ENCODE data around the gene OSBPL6. TPM values are rescaled to one million over a fixed set of nuclear protein-coding genes. Genes with fewer than 3 reads are reported as not detected.

The OSBPL6 gene
- total and polyA plus RNA-seq, 10 of the 15 experiments (the other 5 are each of a cell fraction or from before 2014, with no cell fraction given): 0.01 to 0.08 (median 0.03) TPM; not detected in 5

GRCh38 chr2:178426388-178426787 lies 232.1 kb downstream of the OSBPL6 start:
- CTCF ChIA-PET: interaction anchor here (1.0 to 4.3 kb wide), 3 partner anchors 9 to 29 kb away, joined by 3 to 16 read pairs (median 3); no protein-coding TSS in a partner anchor
- no peaks in the 10 kb centered on the region for H3K27me3 ChIP-seq (replicated peaks in 1 of 2; ENCODE audit: control insufficient read depth in 2 of 2, insufficient read depth in 2 of 2, low read length in 1 of 2)
- peaks cover 4 to 30% of the 10 kb centered on the region in 2 experiments for H3K36me3 ChIP-seq (ENCODE audit: control insufficient read depth in 2 of 2, insufficient read depth in 2 of 2, low read length in 1 of 2)
- intact Hi-C loops (cut with micrococcal nuclease; ENCODE audit: unreplicated experiment): no loop called here
- H3K79me2 ChIP-seq (ENCODE audit: control insufficient read depth, insufficient read depth, low read length): no peaks in the 10 kb centered on the region
- ATAC-seq (no peak), DNase-seq (ENCODE audit: low read depth, low spot score) (no peak), FAIRE-seq (no peak)
- WGBS (ENCODE audit: insufficient coverage, insufficient replicate concordance, low lambda C conversion rate, missing lambda C conversion rate): 100% methylated on average over 3 of the region's 3 CpGs
- no TSS peak for BruUV-seq (replicated peaks)
- no peak for TF ChIP-seq SMARCA5 (IDR thresholded peaks at IDR 0.05)
- no peak for TF ChIP-seq IRF5 (IDR thresholded peaks at IDR 0.05; ENCODE audit: borderline replicate concordance)
- no peak for TF ChIP-seq CBX5 (IDR thresholded peaks at IDR 0.05; ENCODE audit: low read depth)
- no peak for TF ChIP-seq KAT2A (conservative IDR thresholded peaks at IDR 0.05; ENCODE audit: control insufficient read depth, low read depth, low read length)
- TF ChIP-seq CTCF (IDR thresholded peaks at IDR 0.05 in 2 of 3, conservative IDR thresholded peaks at IDR 0.05 in 1 of 3; ENCODE audit: control insufficient read depth in 2 of 3, extremely low read depth in 1 of 3, insufficient read depth in 1 of 3, low read depth in 3 of 3, low read length in 3 of 3): no peak
- TF ChIP-seq, protein P1, sequence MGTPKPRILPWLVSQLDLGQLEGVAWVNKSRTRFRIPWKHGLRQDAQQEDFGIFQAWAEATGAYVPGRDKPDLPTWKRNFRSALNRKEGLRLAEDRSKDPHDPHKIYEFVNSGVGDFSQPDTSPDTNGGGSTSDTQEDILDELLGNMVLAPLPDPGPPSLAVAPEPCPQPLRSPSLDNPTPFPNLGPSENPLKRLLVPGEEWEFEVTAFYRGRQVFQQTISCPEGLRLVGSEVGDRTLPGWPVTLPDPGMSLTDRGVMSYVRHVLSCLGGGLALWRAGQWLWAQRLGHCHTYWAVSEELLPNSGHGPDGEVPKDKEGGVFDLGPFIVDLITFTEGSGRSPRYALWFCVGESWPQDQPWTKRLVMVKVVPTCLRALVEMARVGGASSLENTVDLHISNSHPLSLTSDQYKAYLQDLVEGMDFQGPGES (IDR thresholded peaks at IDR 0.05): no peak
- no peak for TF ChIP-seq KDM1A (IDR thresholded peaks at IDR 0.05; ENCODE audit: borderline replicate concordance)
- TF ChIP-seq POLR2AphosphoS2 (IDR thresholded peaks at IDR 0.05; ENCODE audit: low read depth, low read length): no peak
- no peak for TF ChIP-seq ASH2L (IDR thresholded peaks at IDR 0.05; ENCODE audit: borderline replicate concordance, low read depth)
- no peak for TF ChIP-seq HDAC6 (IDR thresholded peaks at IDR 0.05; ENCODE audit: unreplicated experiment)
- no peak for TF ChIP-seq ZSCAN29 (IDR thresholded peaks at IDR 0.05)
- no peak for TF ChIP-seq FOS (IDR thresholded peaks at IDR 0.05; ENCODE audit: borderline replicate concordance, extremely low read depth, insufficient read length)
- peaks cover 4% of the 10 kb centered on the region; the same call in 2 of the 3 replicates for H3K9me3 ChIP-seq (replicated peaks; ENCODE audit: control insufficient read depth, insufficient read depth, low read length)
- POLR2A ChIA-PET: interaction anchor here (0.9 kb wide), 1 partner anchor 15 kb away, joined by 4 read pairs; no protein-coding TSS in a partner anchor
- H2AFZ ChIP-seq (ENCODE audit: control insufficient read depth, low read depth, low read length): no peak overlapping the region
- H3K4me2 ChIP-seq (ENCODE audit: control insufficient read depth, insufficient read depth): no peak overlapping the region
- no peak overlapping the region for H3K9ac ChIP-seq (ENCODE audit: control insufficient read depth, insufficient read depth, low read length)
- H4K20me1 ChIP-seq (ENCODE audit: control insufficient read depth, insufficient read depth): no peaks in the 10 kb centered on the region
- H3K4me1 ChIP-seq (ENCODE audit: control insufficient read depth, insufficient read depth, low read length): no peaks in the 10 kb centered on the region
- H3K27ac ChIP-seq (ENCODE audit: control insufficient read depth, insufficient read depth): no peak overlapping the region
- RAD21 ChIA-PET (ENCODE audit: unreplicated experiment): no interaction called here
- in situ Hi-C loops (cut with MboI): no loop called here
- SMC1A ChIA-PET (ENCODE audit: uncharacterized antibody, unreplicated experiment): interaction anchor here (1.5 kb wide), 2 partner anchors 19 to 28 kb away, joined by 4 to 5 read pairs; no protein-coding TSS in a partner anchor
- H3K4me3 ChIP-seq: no peak overlapping the region
